ENCODE measurements around the gene RITA1.

RITA1 gene

GRCh38 chr12:113180333-113180732 is 5.2 kb upstream of the RITA1 start:
- no peak for DNase-seq

DNA sequence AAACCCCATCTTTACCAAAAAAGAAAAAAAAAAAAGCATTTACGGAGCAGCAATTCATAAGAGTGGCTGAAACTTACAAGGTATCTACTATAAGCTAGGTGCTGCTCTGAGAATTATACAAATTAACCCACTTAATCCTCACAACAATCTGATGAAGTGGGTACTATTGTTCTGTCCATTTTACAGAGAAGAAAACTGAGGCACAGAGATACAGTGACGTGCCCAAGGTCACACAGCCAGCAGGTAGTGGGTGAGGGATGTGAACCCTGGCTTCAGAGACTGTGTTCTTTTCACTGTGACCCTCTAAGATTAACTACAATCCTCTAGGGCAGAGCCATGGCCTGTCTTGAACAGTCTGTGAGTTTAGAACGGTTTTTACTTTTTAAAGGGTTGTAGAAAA is 3.5 kb upstream of the RITA1 start:
- DNase-seq, result no peak

GRCh38 chr12:113183030-113183589 is 2.4 kb upstream of the RITA1 start:
- DNase-seq, result no peak

GRCh38 chr12:113184098-113184899 is 1.2 kb upstream of the RITA1 start:
- DNase-seq, result peak; percentile 37

DNA sequence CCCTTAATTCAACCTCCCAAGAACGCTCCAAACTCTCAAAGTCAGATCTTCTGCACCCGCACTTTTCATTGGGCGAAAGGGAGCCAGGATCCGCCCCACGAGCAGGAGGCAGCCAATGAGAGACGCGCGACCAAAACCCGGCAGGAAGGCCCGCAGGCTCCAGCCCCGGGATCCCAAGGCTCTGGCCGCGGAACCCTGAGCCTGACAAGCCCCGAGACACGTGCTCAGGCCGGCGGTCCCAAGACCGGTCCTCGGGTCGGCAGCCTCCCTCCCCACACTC is 681 bp upstream of the RITA1 start:
- DNase-seq, result peak; percentile 45

DNA sequence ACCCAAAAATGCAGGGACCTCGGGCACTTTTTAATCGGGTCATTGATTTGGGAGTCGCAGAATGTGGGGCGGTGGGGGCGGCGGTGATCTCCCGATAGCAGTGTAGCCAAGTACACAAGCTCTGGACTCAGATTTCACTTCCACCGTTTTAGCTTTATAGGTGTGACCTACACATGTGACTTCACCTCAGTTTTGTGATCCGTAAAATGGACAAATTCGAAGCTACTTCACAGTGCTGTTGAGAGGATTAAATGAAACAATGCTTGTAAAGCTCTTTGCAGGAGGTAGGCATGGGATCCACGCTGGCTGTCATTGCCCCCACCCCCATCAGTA is 478 bp downstream of the RITA1 start:
- peak; percentile 4 for DNase-seq

- DNase-seq, result no peak
These were observed 1.3 kb downstream of the RITA1 start for GRCh38 chr12:113186666-113187325.

DNA sequence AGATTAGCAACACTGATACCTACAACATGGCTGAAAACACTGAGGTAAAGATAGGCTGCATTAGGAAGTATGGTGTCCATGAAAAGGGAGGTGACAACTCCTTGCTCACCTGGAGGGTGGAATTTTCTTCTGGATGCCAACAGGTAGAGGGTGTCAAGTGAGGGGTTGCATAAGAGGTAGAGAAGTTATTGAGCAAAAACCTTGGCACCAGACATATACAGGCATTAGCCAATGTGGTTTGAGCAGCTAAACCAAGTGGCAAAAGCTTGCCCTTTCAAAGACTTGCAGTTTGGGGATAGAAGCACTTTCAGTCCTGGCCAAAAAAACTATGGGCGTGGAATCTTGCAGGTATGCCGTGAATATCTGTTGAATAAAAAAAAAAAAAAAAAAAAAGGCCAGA is 3.8 kb downstream of the RITA1 start:
- no peak for DNase-seq

GRCh38 chr12:113190761-113191160 is 5.2 kb downstream of the RITA1 start:
- no peak for DNase-seq

DNA sequence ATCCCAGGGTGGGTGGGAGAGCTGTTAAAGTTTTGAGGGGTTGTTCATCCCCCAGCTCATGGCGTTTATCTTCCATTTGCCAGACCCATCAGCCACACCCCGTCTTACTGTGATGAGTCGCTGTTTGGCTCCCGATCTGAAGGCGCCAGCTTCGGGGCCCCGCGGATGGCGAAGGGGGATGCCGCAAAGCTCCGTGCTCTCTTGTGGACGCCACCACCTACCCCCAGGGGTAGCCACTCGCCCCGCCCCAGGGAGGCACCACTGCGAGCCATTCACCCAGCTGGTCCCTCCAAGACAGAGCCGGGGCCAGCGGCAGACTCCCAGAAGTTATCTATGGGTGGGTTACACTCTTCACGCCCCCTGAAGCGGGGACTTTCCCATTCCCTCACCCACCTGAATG is 5.7 kb downstream of the RITA1 start:
- DNase-seq, result no peak

GRCh38 chr12:113194971-113195391 is 9.5 kb downstream of the RITA1 start:
- no peak for DNase-seq

GRCh38 chr12:113195598-113195997 is 10.1 kb downstream of the RITA1 start:
- no peak for DNase-seq

GRCh38 chr12:113196582-113196981 is 11.1 kb downstream of the RITA1 start:
- DNase-seq, result no peak

- DNase-seq, result peak; percentile 48
These were observed 11.5 kb downstream of the RITA1 start for GRCh38 chr12:113196990-113197389.

GRCh38 chr12:113197518-113198077 is 12.1 kb downstream of the RITA1 start:
- no peak for DNase-seq

DNA sequence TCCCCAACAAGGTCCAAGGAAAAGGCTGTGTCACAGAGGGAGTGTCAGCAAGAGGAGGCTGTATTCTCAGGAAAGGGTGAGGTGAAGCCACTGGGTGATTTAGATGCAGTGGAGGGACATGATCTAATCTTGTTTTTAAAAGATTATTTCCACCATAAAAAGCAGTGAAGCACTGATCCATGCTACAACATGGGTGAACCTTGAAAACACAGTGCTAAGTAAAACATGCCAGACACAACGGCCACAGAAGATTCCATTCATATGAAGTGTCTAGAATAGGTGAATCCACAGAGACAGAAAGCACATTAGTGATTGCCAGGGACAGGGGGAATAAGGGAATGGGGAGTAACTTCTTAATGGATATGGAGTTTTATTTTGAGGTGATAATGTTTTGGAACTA is 12.8 kb downstream of the RITA1 start:
- no peak for DNase-seq

DNA sequence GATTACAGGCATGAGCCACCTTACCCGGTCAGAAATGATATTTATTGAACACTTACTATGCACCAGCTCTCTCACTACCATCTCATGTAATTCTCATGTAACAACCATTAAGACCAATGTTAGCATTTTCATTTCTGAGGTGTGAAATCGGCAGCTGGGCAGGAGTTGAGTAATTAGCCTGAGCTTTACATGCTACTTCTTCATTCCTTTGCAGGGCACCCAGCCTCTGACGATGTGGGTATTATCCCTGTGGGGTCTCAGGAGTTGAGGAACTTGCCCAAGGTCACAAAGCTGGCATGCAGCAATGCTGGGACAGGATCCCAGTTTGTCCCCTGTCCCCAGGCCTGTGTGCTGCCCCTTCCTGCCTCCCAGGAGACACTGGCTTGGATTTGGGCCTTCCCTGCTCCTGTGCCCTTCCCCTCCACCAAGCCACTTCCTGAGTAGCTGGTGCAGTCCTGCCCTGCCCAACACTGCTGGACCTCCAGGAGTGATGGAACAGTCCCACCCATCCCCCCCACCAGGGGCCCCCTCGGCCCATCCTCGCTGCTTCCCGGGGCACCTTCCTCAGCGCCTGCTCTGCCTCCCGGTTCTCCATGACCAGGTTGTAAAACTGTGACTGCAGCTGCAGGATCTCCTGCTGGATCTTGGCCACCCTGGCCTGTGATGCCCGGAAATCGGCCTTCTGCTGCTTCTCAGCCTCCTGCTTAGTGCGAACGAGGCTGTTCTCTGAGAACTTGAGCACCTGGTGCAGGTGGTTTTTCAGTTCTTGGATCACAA is 14.7 kb downstream of the RITA1 start:
- DNase-seq, result no peak

GRCh38 chr12:113201187-113202177 is 16.0 kb downstream of the RITA1 start:
- no peak for DNase-seq

- no peak for DNase-seq
These were observed 17.0 kb downstream of the RITA1 start for GRCh38 chr12:113202300-113203075.

- DNase-seq, result no peak
These were observed 18.6 kb downstream of the RITA1 start for GRCh38 chr12:113203852-113204760.
